ENCODE data around the gene OR10A2. TPM values are rescaled to one million over a fixed set of nuclear protein-coding genes. Genes with fewer than 3 reads are reported as not detected.
"Not testable (repeated sequence)": the region's sequence is repeated elsewhere in the genome, so short reads cannot be mapped to it uniquely, and the experiment has no call there.

The OR10A2 gene
- total RNA-seq, 2 experiments from 2014 or later, result not detected

- Mint-ChIP-seq H3K27me3 (peaks cover 9% of the 10 kb centered on the region), H3K4me3 (no peak within 1 kb of the TSS), H3K4me1 (ENCODE audit: low read depth) (no peaks in the 10 kb centered on the region), H3K27ac (no peak within 1 kb of the TSS), H3K36me3 (ENCODE audit: low read depth) (no peaks in the 10 kb centered on the region), H3K9me3 (no peaks in the 10 kb centered on the region)
- ChIA-PET CTCF (interaction anchor here (1.4 kb wide), 1 partner anchor 23 kb away, joined by 3 read pairs; no protein-coding TSS in a partner anchor), POLR2A (no interaction called here)
- intact Hi-C loops (cut with micrococcal nuclease), result no loop called here
- DNase-seq (no peak), ATAC-seq (no peak)
- TF ChIP-seq CTCF (IDR thresholded peaks at IDR 0.05), result no peak
Measured at GRCh38 chr11:6876325-6876724, 13.5 kb downstream of the OR10A2 start, which contains the start of gene OR10A4. OR10A4 (plus strand) TSS chr11:6876625; CDS start chr11:6876648, 23 bp downstream.

- intact Hi-C loops (cut with micrococcal nuclease), result no loop called here
- H3K4me1 Mint-ChIP-seq (ENCODE audit: low read depth), result no peaks in the 10 kb centered on the region
- no peaks in the 10 kb centered on the region for H3K36me3 Mint-ChIP-seq (ENCODE audit: low read depth)
- DNase-seq (no peak), ATAC-seq (no peak)
- H3K27ac Mint-ChIP-seq, result no peak overlapping the region
- POLR2A ChIA-PET, result no interaction called here
- no peaks in the 10 kb centered on the region for H3K9me3 Mint-ChIP-seq
- H3K4me3 Mint-ChIP-seq, result no peak overlapping the region
- CTCF ChIA-PET, result interaction anchor here (1.4 kb wide), 1 partner anchor 24 kb away, joined by 3 read pairs; no protein-coding TSS in a partner anchor
- H3K27me3 Mint-ChIP-seq, result peaks cover 11% of the 10 kb centered on the region
- no peak for TF ChIP-seq CTCF (IDR thresholded peaks at IDR 0.05)
Measured at GRCh38 chr11:6876914-6877313, 14.1 kb downstream of the OR10A2 start.

- ATAC-seq (no peak), DNase-seq (no peak)
- H3K4me3 Mint-ChIP-seq, result no peak overlapping the region
- H3K4me1 Mint-ChIP-seq (ENCODE audit: low read depth), result no peaks in the 10 kb centered on the region
- ChIA-PET CTCF (no interaction called here), POLR2A (no interaction called here)
- TF ChIP-seq CTCF (IDR thresholded peaks at IDR 0.05), result no peak
- H3K9me3 Mint-ChIP-seq, result no peaks in the 10 kb centered on the region
- H3K27ac Mint-ChIP-seq, result no peak overlapping the region
- no peaks in the 10 kb centered on the region for H3K36me3 Mint-ChIP-seq (ENCODE audit: low read depth)
- peaks cover 9% of the 10 kb centered on the region for H3K27me3 Mint-ChIP-seq
- intact Hi-C loops (cut with micrococcal nuclease), result no loop called here
Measured at GRCh38 chr11:6882751-6883150, 19.9 kb downstream of the OR10A2 start.

- POLR2A ChIA-PET, result interaction anchor here (0.6 kb wide), 1 partner anchor 34 kb away, joined by 3 read pairs; no protein-coding TSS in a partner anchor
- CTCF ChIA-PET; H3K36me3 Mint-ChIP-seq (ENCODE audit: low read depth); H3K4me3 Mint-ChIP-seq; H3K9me3 Mint-ChIP-seq; H3K27ac Mint-ChIP-seq; ATAC-seq; intact Hi-C loops (cut with micrococcal nuclease); H3K4me1 Mint-ChIP-seq (ENCODE audit: low read depth); DNase-seq: not testable (repeated sequence)
- H3K27me3 Mint-ChIP-seq, result peaks cover 12% of the 10 kb centered on the region
Measured at GRCh38 chr11:6887711-6888110, 24.9 kb downstream of the OR10A2 start.

GRCh38 chr11:6888830-6889229 lies 26.0 kb downstream of the OR10A2 start:
- no peaks in the 10 kb centered on the region for H3K4me1 Mint-ChIP-seq (ENCODE audit: low read depth)
- no peak overlapping the region for H3K27ac Mint-ChIP-seq
- no peak for ATAC-seq
- ChIA-PET CTCF (no interaction called here), POLR2A (no interaction called here)
- TF ChIP-seq CTCF (IDR thresholded peaks at IDR 0.05), result no peak
- no peak overlapping the region for H3K4me3 Mint-ChIP-seq
- intact Hi-C loops (cut with micrococcal nuclease), result no loop called here
- DNase-seq, result no peak
- H3K36me3 Mint-ChIP-seq (ENCODE audit: low read depth), result no peaks in the 10 kb centered on the region
- H3K27me3 Mint-ChIP-seq, result peaks cover 8% of the 10 kb centered on the region
- no peaks in the 10 kb centered on the region for H3K9me3 Mint-ChIP-seq

GRCh38 chr11:6889835-6890234 lies 27.0 kb downstream of the OR10A2 start:
- ATAC-seq, result no peak
- intact Hi-C loops (cut with micrococcal nuclease), result no loop called here
- H3K4me3 Mint-ChIP-seq, result no peak overlapping the region

More at GRCh38 chr11:6889835-6890234, 27.0 kb downstream of the OR10A2 start:
- no peak for TF ChIP-seq CTCF (IDR thresholded peaks at IDR 0.05)
- no peak for DNase-seq
- Mint-ChIP-seq H3K36me3 (ENCODE audit: low read depth) (no peaks in the 10 kb centered on the region), H3K27ac (no peak overlapping the region), H3K27me3 (peaks cover 8% of the 10 kb centered on the region), H3K9me3 (no peaks in the 10 kb centered on the region), H3K4me1 (ENCODE audit: low read depth) (no peaks in the 10 kb centered on the region)
- CTCF ChIA-PET, result interaction anchor here (0.8 kb wide), 1 partner anchor 77 kb away, joined by 3 read pairs; no protein-coding TSS in a partner anchor
- POLR2A ChIA-PET, result no interaction called here

All from activated CD8-positive, alpha-beta T cell treated with anti-CD3 and anti-CD28 coated beads for 36 hours (primary cell).